Nephron progenitor cell (in vitro differentiated cells): ENCODE results near the gene CLIC3.

Experiments
- DNase-seq: peaks from one replicate; pipeline ENCODE4 v3.0.0; 2021
- H3K27ac Mint-ChIP-seq: 2 replicates; pipeline ENCODE4 v1.8.0; 2021; ENCODE audit warnings: mild to moderate bottlenecking, moderate library complexity, mixed read lengths
- H3K27me3 Mint-ChIP-seq: 2 replicates; pipeline ENCODE4 v1.8.0; 2021; ENCODE audit warnings: mild to moderate bottlenecking, low read depth, mixed read lengths; ENCODE audit not compliant: poor library complexity
- H3K36me3 Mint-ChIP-seq: 2 replicates; pipeline ENCODE4 v1.8.0; 2021; ENCODE audit warnings: low read depth, mixed read lengths
- H3K4me1 Mint-ChIP-seq: 2 replicates; pipeline ENCODE4 v1.8.0; 2021; ENCODE audit warnings: mixed read lengths
- H3K4me3 Mint-ChIP-seq: 2 replicates; pipeline ENCODE4 v1.8.0; 2021; ENCODE audit warnings: mild to moderate bottlenecking, moderate library complexity, mixed read lengths
- H3K9me3 Mint-ChIP-seq: 2 replicates; pipeline ENCODE4 v1.8.0; 2021; ENCODE audit warnings: mild to moderate bottlenecking, moderate library complexity, mixed read lengths
- CTCF ChIP-seq: fragments of 200-600 bp; sonication (generic); IDR thresholded peaks from 2 replicates; pipeline ENCODE4 v1.5.0; 2021; ENCODE audit warnings: antibody characterized with exemption

CLIC3 gene

GRCh38 chr9:136972335-136972734 lies 24.0 kb downstream of the CLIC3 start:
- H3K27ac Mint-ChIP-seq = no peak overlapping the region
- no peaks in the 10 kb centered on the region for H3K36me3 Mint-ChIP-seq
- peaks cover 5% of the 10 kb centered on the region for H3K4me1 Mint-ChIP-seq
- no peaks in the 10 kb centered on the region for H3K9me3 Mint-ChIP-seq
- no peak for DNase-seq
- no peak for TF ChIP-seq CTCF
- H3K27me3 Mint-ChIP-seq = peaks cover 18% of the 10 kb centered on the region
- no peak overlapping the region for H3K4me3 Mint-ChIP-seq

- no peak for TF ChIP-seq CTCF
- H3K27me3 Mint-ChIP-seq = peaks cover 15% of the 10 kb centered on the region
- peaks cover 5% of the 10 kb centered on the region for H3K4me1 Mint-ChIP-seq
- no peak overlapping the region for H3K27ac Mint-ChIP-seq
- no peaks in the 10 kb centered on the region for H3K36me3 Mint-ChIP-seq
- H3K9me3 Mint-ChIP-seq = no peaks in the 10 kb centered on the region
- no peak overlapping the region for H3K4me3 Mint-ChIP-seq
- no peak for DNase-seq
These were observed 24.6 kb downstream of the CLIC3 start for GRCh38 chr9:136971746-136972145.

GRCh38 chr9:136970361-136970760 lies 26.0 kb downstream of the CLIC3 start:
- H3K36me3 Mint-ChIP-seq = no peaks in the 10 kb centered on the region
- H3K9me3 Mint-ChIP-seq = no peaks in the 10 kb centered on the region
- no peak for DNase-seq
- TF ChIP-seq CTCF = no peak
- H3K27ac Mint-ChIP-seq = no peak overlapping the region
- H3K4me3 Mint-ChIP-seq = no peak overlapping the region
- peaks cover 22% of the 10 kb centered on the region for H3K27me3 Mint-ChIP-seq
- peaks cover 13% of the 10 kb centered on the region for H3K4me1 Mint-ChIP-seq

GRCh38 chr9:136969774-136970173 lies 26.6 kb downstream of the CLIC3 start:
- H3K27me3 Mint-ChIP-seq = peaks cover 21% of the 10 kb centered on the region
- H3K27ac Mint-ChIP-seq = no peak overlapping the region
- H3K4me1 Mint-ChIP-seq = peaks cover 12% of the 10 kb centered on the region
- no peaks in the 10 kb centered on the region for H3K36me3 Mint-ChIP-seq
- DNase-seq = no peak
- no peak for TF ChIP-seq CTCF
- H3K9me3 Mint-ChIP-seq = no peaks in the 10 kb centered on the region
- no peak overlapping the region for H3K4me3 Mint-ChIP-seq

- H3K4me1 Mint-ChIP-seq = peaks cover 16% of the 10 kb centered on the region
- no peak overlapping the region for H3K4me3 Mint-ChIP-seq
- no peak for TF ChIP-seq CTCF
- H3K9me3 Mint-ChIP-seq = no peaks in the 10 kb centered on the region
- DNase-seq = no peak
- no peaks in the 10 kb centered on the region for H3K36me3 Mint-ChIP-seq
- peaks cover 17% of the 10 kb centered on the region for H3K27me3 Mint-ChIP-seq
- no peak overlapping the region for H3K27ac Mint-ChIP-seq
These were observed 27.2 kb downstream of the CLIC3 start for GRCh38 chr9:136969150-136969549.

GRCh38 chr9:136968333-136969127 lies 27.8 kb downstream of the CLIC3 start:
- Mint-ChIP-seq H3K27me3 (peaks cover 12% of the 10 kb centered on the region), H3K9me3 (no peaks in the 10 kb centered on the region), H3K4me3 (no peak overlapping the region), H3K4me1 (peaks cover 16% of the 10 kb centered on the region), H3K27ac (no peak overlapping the region), H3K36me3 (no peaks in the 10 kb centered on the region)
- no peak for TF ChIP-seq CTCF
- DNase-seq = no peak
